Stomach (tissue), 9 donors: ENCODE measurements around the gene MCAT. TPM values are rescaled to one million over a fixed set of nuclear protein-coding genes. Genes with fewer than 3 reads are reported as not detected.

Experiments
- DNase-seq, 2 donors: peaks; one replicate each; pipeline versions ENCODE4 v3.0.0 to v3.0.0-alpha.2; 2013 to 2019
- H3K27ac ChIP-seq, 5 donors: fragments of 200-600 bp in 4 of 5; sonication (generic) in 4 of 5; one replicate each; pipeline ENCODE4 v1.5.1; 2013 to 2019; ENCODE audit warnings: mild to moderate bottlenecking in 1 of 5, moderate library complexity in 1 of 5
- H3K27me3 ChIP-seq, 3 donors: fragments of 200-600 bp; sonication (generic); one replicate each; pipeline ENCODE4 v1.5.1; 2017 to 2019; ENCODE audit warnings: mixed run types in 1 of 3
- H3K36me3 ChIP-seq, 4 donors: fragments of 200-600 bp; sonication (generic); 1 replicate in 3 of 4; 2 replicates in 1 of 4; pipeline ENCODE4 v1.5.1; 2016 to 2019
- H3K4me1 ChIP-seq, 4 donors: fragments of 200-600 bp; sonication (generic); one replicate each; pipeline ENCODE4 v1.5.1; 2016 to 2019
- H3K4me3 ChIP-seq, 4 donors: fragments of 200-600 bp; sonication (generic) in 3 of 4; one replicate each; pipeline ENCODE4 v1.5.1; 2016 to 2019; ENCODE audit warnings: mild to moderate bottlenecking in 1 of 4
- H3K9me3 ChIP-seq, 4 donors: fragments of 200-600 bp; sonication (generic); one replicate each; pipeline ENCODE4 v1.5.1; 2016 to 2019
- EP300 ChIP-seq: sonication (generic); formaldehyde crosslinking; IDR thresholded peaks from one replicate; pipeline ENCODE4 v1.6.1; 2017; ENCODE audit warnings: antibody characterized with exemption
- POLR2A ChIP-seq, 4 donors: fragments of 450-650 bp; IDR thresholded peaks; one replicate each; pipeline ENCODE4 v1.6.1; 2016; ENCODE audit warnings: antibody characterized with exemption in 4 of 4, control low read depth in 2 of 4, mild to moderate bottlenecking in 1 of 4, moderate library complexity in 1 of 4
- POLR2AphosphoS5 ChIP-seq, 3 donors: sonication (generic); formaldehyde crosslinking; IDR thresholded peaks; one replicate each; pipeline ENCODE4 v1.6.1; 2016; ENCODE audit warnings: antibody characterized with exemption in 3 of 3
- WGBS, 5 donors: extraction: QIAGEN DNeasy Blood & Tissue Kit in 3 of 5; methylation state at CpG; one replicate each; pipeline versions ENCODE4 v1.1.5 to v1.1.7; 2013 to 2018; 5-methylcytosine and 5-hydroxymethylcytosine counted together
- intact Hi-C: fragments of 100-400 bp; cut with DNase I; formaldehyde crosslinking; loops from one replicate; pipeline ENCODE4 v1.15.1; 2023; ENCODE audit warnings: low total_unique reads
- polyA plus RNA-seq, 3 donors: library from polyadenylated mRNA; stranded (reverse); fragments of 200-250 nt; gene quantifications; one replicate each; pipeline ENCODE4 v1.2.3, GENCODE V29; 2013
- total RNA-seq, 5 donors: library from RNA; depleted of rRNA; stranded (reverse); fragments of >200 nt; gene quantifications; one replicate each; pipeline versions ENCODE4 v1.1.0 to v1.2.3, GENCODE V29; 2014 to 2016
- TF ChIP-seq, protein P1 (sequence below), 7 experiments: fragments of 450-650 bp in 4 of 7; fragments of 200-600 bp in 3 of 7; sonication (generic) in 3 of 7; IDR thresholded peaks; one replicate each; pipeline ENCODE4 v1.5.1; 2016 to 2019; ENCODE audit warnings: antibody characterized with exemption in 7 of 7, control low read depth in 2 of 7, mild to moderate bottlenecking in 1 of 7
- donor health status: healthy with polysubstance abuse.
- donor health status: Bipolar disorder and iron deficiency.
- donor health status: healthy.

MCAT gene
- total and polyA plus RNA-seq, 8 donors: 11.7 to 197 (median 19.0) TPM; not detected in 1

DNA sequence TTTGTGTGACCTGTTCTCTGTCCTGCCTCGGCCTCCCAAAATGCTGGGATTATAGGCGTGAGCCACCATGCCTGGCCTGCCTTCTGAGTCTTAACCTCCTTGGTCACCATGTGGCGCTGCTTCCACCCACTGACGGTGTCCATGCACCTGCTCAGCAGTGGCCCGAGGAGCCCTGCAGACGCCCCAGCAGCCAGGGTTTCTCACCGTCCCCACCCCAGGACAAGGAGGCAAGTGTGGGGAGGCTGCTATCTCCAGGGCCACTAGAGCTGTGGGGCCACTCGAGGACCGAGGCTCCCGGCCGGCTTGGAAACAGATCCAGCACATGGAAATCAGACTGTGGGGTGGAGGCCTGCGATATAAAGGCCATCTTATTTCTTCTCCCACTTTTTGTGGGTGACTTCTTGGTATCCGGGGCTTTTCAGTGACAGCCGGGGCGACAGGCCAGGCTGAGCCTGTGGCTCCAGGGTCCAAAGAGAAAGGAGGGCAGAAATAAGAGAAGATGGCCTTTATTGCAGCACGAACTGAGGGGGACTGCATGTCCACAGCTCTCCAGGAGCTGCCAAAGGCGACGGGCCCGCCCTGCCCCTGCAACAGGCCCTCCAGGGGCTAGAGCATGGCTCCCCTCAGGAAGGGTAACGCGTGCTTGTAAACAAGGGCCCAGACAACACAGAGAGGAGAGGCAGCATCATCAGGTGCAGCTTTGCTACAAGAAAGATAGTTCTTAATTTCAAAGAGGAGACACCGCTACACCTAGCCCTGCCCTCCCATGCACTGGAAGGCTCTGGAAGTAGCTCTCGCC, 23.1 kb upstream of the MCAT start:
- Histone ChIP-seq H3K9me3 (no peaks in the 10 kb centered on the region), H3K27me3 (no peaks in the 10 kb centered on the region), H3K4me3 (no peak overlapping the region), H3K27ac (no peak overlapping the region), H3K36me3 (peaks cover 14 to 75% (median 60%) of the 10 kb centered on the region in 4 donors), H3K4me1 (peaks cover 17 to 69% (median 45%) of the 10 kb centered on the region in 4 donors)
- 81 to 91% (median 90%) methylated on average over 22 to 23 of the region's 23 CpGs for WGBS, 5 donors
- DNase-seq: no peak
- intact Hi-C loops: no loop called here
- TF ChIP-seq, protein P1, sequence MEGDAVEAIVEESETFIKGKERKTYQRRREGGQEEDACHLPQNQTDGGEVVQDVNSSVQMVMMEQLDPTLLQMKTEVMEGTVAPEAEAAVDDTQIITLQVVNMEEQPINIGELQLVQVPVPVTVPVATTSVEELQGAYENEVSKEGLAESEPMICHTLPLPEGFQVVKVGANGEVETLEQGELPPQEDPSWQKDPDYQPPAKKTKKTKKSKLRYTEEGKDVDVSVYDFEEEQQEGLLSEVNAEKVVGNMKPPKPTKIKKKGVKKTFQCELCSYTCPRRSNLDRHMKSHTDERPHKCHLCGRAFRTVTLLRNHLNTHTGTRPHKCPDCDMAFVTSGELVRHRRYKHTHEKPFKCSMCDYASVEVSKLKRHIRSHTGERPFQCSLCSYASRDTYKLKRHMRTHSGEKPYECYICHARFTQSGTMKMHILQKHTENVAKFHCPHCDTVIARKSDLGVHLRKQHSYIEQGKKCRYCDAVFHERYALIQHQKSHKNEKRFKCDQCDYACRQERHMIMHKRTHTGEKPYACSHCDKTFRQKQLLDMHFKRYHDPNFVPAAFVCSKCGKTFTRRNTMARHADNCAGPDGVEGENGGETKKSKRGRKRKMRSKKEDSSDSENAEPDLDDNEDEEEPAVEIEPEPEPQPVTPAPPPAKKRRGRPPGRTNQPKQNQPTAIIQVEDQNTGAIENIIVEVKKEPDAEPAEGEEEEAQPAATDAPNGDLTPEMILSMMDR (IDR thresholded peaks at IDR 0.05): no peak
- TF ChIP-seq POLR2AphosphoS5 (IDR thresholded peaks at IDR 0.05): no peak
- TF ChIP-seq EP300: no peak
- no peak for TF ChIP-seq POLR2A (IDR thresholded peaks at IDR 0.05)

GRCh38 chr22:43164636-43165035, 21.4 kb upstream of the MCAT start:
- Histone ChIP-seq H3K27me3 (no peaks in the 10 kb centered on the region), H3K4me1 (peaks cover 29 to 72% (median 46%) of the 10 kb centered on the region in 4 donors), H3K36me3 (peaks cover 10 to 72% (median 53%) of the 10 kb centered on the region in 4 donors), H3K9me3 (no peaks in the 10 kb centered on the region), H3K4me3 (no peak overlapping the region), H3K27ac (peak overlapping the region in 3 of 5 donors; percentile 56 to 67 (median 64))
- TF ChIP-seq, protein P1 (IDR thresholded peaks at IDR 0.05): no peak
- TF ChIP-seq POLR2A (IDR thresholded peaks at IDR 0.05): no peak
- TF ChIP-seq EP300: no peak
- no peak for TF ChIP-seq POLR2AphosphoS5 (IDR thresholded peaks at IDR 0.05)
- intact Hi-C loops: no loop called here
- 59 to 74% (median 63%) methylated on average over 16 of the region's 16 CpGs for WGBS, 5 donors
- no peak for DNase-seq

GRCh38 chr22:43163241-43163795, 20.1 kb upstream of the MCAT start:
- intact Hi-C loops: no loop called here
- peaks cover 40 to 74% (median 49%) of the 10 kb centered on the region in 4 donors for H3K4me1 ChIP-seq
- peak overlapping the region in 1 of 4 donors; percentile 6 for H3K4me3 ChIP-seq
- peaks cover 6 to 59% (median 51%) of the 10 kb centered on the region in 4 donors for H3K36me3 ChIP-seq
- DNase-seq: no peak
- H3K9me3 ChIP-seq: no peaks in the 10 kb centered on the region
- 65 to 81% (median 72%) methylated on average over 12 to 18 of the region's 18 CpGs for WGBS, 5 donors
- peak overlapping the region; percentile 5 to 67 (median 56) for H3K27ac ChIP-seq
- no peak for TF ChIP-seq POLR2AphosphoS5 (IDR thresholded peaks at IDR 0.05)
- no peak for TF ChIP-seq POLR2A (IDR thresholded peaks at IDR 0.05)
- TF ChIP-seq EP300: no peak
- no peaks in the 10 kb centered on the region for H3K27me3 ChIP-seq

DNA sequence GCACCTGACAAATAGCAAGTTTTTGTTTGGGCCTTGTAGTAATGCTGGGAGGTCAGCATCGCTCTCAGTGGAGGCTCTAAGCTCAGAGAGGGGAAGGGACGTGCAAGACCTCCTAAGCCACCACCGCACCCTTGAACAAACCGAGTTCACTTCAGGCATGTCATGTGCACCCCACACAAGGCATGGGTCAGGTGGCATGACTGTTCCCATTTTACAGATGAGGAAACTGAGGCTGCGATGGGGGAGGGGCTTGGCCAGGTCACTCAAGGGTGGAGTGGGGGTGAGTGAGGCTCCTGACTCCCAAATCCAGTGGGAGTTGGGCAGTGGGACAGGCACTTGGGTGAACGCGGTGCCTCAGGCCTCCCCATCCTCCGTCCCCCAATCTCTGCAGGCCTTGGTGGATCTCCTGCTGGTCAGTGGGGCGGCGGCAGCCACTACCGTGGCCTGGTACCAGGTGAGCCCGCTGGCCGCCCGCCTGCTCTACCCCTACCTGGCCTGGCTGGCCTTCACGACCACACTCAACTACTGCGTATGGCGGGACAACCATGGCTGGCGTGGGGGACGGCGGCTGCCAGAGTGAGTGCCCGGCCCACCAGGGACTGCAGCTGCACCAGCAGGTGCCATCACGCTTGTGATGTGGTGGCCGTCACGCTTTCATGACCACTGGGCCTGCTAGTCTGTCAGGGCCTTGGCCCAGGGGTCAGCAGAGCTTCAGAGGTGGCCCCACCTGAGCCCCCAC, 19.4 kb upstream of the MCAT start:
- Histone ChIP-seq H3K4me3 (peak overlapping the region in 1 of 4 donors; percentile 6), H3K36me3 (peaks cover 6 to 51% (median 44%) of the 10 kb centered on the region in 4 donors), H3K27ac (peak overlapping the region in 3 of 5 donors; percentile 56 to 67 (median 64)), H3K4me1 (peaks cover 40 to 76% (median 55%) of the 10 kb centered on the region in 4 donors), H3K9me3 (no peaks in the 10 kb centered on the region), H3K27me3 (no peaks in the 10 kb centered on the region)
- no peak for DNase-seq
- 85 to 96% (median 92%) methylated on average over 22 to 24 of the region's 24 CpGs for WGBS, 5 donors
- intact Hi-C loops: no loop called here
- TF ChIP-seq POLR2AphosphoS5 (IDR thresholded peaks at IDR 0.05) (no peak), EP300 (no peak), POLR2A (IDR thresholded peaks at IDR 0.05) (no peak)
- TF ChIP-seq, protein P1 (IDR thresholded peaks at IDR 0.05): no peak
